GM18951 (cell line): ENCODE measurements around the gene ZNF239.
"Not testable (repeated sequence)": the region's sequence is repeated elsewhere in the genome, so short reads cannot be mapped to it uniquely, and the experiment has no call there.

Source experiments
- POLR2A ChIP-seq: IDR thresholded peaks from 4 replicates; pipeline ENCODE4 v1.6.1; 2011; ENCODE audit warnings: mild to moderate bottlenecking; ENCODE audit not compliant: insufficient read length, insufficient read depth; ENCODE audit errors: extremely low read depth
- in situ Hi-C: fragments of 300-500 bp; cut with MboI; formaldehyde crosslinking; loops from one replicate; pipeline ENCODE4 v1.12.0; 2022; ENCODE audit warnings: low sequenced_read_pairs, mixed read lengths, inconsistent platforms; ENCODE audit not compliant: unreplicated experiment

The ZNF239 gene

DNA sequence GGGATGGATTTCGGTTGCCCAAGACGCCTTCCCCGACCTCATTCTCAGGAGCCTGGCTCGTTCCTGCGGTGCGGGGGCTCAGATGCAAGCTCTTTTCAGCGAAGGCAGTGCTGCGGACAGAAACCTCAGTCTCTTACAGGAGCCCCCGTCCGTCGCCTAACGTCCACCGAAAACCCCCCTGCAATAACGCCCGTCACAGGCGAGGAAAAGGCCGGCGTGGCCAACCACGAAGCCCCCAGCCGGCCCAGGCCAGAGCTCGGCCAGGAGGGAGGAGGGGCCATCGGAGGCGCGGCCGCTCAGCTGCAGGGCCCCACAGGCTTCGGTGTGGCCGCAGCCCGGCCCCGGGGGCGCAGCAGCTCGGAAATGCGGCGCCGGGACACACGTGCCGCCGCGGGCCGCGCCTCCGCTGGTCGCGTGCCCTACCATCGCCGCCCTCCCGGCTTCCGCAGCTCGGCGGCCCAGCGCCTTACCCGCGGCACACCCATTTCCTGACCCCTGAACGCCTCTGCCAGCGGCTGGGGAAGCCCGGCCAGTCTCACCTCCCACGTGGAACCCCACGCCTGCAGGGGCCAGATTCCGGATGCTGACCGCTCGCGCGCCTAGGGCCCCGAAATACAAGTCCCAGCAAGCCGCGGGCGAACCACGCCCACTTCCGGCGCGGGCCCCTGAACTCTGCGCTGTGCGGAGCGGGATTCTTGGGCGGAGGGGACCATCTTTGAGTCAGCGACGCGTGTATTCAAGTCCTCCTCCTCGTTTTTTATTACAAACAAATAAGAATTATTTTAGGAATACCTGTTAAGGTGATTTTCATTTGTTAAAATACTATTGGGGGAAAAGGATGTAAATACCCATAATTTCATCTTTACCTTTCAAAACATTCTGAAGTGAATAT is at the start of gene ZNF239:
Gene ZNF239 (minus strand): TSS at position 616 of the 892 bp plus-strand sequence. CDS start 16,537 bp downstream, outside the sequence.
- peak; percentile 45 for TF ChIP-seq POLR2A
- in situ Hi-C loops, result no loop called here

DNA sequence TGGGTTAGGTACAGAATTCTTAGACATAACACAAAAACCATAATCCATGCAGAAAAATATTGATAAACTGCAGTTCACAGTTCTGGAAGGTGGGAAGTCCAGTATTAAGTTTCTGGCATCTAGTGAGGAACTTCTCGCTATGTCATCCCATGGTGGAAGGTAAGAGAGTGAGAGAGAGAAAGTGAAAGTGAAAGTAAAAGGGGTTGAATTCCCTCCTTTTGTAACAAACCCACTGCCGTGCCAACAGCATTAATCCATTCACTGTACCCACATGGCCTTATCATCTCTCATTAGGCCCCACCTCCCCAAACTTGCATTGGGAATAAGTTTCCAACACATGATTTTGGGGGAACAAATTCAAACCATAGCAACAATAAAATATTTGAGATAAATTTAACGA is 48.9 kb upstream of the ZNF239 start:
- in situ Hi-C loops, result no loop called here
- no peak for TF ChIP-seq POLR2A

DNA sequence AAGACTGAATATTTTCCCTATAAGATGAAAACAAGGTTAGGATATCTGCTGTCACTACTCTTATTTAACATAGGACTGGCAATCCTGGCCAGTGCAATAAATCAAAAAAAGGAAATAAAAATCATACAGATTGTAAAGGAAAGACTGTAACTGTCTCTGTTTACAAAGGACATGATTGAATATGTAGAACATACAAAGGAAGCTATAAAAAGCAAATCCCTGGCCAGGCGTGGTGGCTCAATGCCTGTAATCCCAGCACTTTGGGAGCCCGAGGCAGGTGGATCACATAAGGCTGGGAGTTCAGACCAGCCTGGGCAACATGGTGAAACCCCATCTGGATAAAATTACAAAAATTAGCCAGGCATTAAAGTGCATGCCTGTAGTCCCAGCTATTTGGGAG is 47.6 kb upstream of the ZNF239 start:
- in situ Hi-C loops, result no loop called here
- TF ChIP-seq POLR2A, result no peak

DNA sequence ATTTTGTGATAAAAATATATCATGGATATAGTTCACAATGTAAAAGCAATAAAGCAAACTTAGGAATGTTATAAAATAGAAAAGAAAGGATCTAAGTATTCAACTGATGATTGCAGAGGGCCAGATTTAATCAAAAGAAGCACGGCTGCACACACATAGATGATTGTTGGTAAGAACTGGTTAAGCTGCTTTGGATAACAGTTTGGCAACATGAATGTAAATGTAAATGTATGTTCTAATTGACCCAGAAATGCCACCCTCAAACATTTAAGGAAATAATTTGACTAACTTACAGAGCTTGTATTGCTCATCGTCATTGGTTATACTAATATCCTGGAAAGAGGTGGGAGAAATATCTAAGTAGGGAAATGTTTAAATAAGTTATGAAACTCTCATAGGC is 45.0 kb upstream of the ZNF239 start:
- in situ Hi-C loops, result no loop called here
- TF ChIP-seq POLR2A, result no peak

DNA sequence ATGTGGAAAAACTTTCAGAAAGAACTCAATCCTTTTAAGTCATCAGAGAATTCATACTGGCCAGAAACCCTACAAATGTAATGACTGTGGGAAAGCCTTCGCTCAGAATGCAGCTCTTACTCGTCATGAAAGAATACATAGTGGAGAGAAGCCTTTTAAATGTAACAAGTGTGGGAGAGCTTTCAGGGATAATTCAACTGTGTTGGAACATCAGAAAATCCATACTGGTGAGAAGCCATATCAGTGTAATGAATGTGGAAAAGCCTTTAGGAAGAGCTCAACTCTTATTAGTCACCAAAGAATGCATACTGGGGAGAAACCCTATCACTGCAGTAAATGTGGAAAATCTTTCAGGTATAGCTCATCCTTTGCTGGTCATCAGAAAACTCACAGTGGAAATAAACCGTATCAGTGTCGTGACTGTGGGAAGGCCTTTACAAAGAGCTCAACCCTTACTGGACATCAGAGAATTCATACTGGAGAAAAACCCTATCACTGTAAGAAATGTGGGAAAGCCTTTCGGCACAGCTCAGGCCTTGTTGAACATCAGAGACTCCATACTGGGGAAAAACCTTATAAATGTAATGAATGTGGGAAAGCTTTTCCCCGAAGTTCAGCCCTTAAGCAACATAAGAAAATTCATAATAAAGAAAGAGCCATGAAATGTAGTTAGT is 42.4 kb upstream of the ZNF239 start:
- TF ChIP-seq POLR2A, result no peak
- in situ Hi-C loops, result no loop called here

DNA sequence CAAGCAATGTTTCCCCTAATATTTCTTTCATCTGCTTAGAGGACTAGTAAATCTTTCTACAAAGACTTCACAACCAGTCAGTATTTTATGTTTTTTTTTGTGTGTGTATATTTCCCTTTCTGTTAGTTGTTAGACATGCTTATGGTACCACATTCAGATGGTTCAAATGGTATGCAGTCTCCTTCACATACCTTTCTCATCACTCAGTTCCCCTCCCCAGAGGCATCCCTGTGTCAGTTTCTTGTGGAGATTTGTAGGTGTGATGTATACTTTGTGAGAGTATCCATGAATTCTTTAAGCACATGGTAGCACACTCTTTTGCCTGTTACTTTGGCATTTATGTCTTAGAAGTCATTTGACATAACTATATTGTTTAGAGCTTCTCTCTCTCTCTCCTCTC is 36.2 kb upstream of the ZNF239 start:
- in situ Hi-C loops, result no loop called here
- no peak for TF ChIP-seq POLR2A

DNA sequence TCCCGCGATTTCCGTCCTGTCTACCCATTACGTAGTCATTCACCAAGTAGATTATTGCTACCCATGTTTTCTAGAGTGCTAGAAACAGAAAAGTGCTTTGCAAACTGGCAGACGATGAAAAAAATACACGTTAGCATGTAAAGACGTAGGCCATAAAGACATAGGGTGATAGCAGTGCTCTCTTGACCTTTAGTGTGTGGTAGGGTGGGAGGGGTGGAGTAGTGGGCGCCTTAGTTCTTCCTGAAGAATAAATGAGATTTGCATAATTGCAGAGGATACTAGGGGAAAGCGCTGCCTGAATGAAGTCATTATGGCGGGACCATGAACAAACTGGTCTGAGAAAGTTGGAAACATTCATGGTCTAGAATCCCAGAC is 32.8 kb upstream of the ZNF239 start:
- TF ChIP-seq POLR2A, result no peak
- in situ Hi-C loops, result no loop called here

DNA sequence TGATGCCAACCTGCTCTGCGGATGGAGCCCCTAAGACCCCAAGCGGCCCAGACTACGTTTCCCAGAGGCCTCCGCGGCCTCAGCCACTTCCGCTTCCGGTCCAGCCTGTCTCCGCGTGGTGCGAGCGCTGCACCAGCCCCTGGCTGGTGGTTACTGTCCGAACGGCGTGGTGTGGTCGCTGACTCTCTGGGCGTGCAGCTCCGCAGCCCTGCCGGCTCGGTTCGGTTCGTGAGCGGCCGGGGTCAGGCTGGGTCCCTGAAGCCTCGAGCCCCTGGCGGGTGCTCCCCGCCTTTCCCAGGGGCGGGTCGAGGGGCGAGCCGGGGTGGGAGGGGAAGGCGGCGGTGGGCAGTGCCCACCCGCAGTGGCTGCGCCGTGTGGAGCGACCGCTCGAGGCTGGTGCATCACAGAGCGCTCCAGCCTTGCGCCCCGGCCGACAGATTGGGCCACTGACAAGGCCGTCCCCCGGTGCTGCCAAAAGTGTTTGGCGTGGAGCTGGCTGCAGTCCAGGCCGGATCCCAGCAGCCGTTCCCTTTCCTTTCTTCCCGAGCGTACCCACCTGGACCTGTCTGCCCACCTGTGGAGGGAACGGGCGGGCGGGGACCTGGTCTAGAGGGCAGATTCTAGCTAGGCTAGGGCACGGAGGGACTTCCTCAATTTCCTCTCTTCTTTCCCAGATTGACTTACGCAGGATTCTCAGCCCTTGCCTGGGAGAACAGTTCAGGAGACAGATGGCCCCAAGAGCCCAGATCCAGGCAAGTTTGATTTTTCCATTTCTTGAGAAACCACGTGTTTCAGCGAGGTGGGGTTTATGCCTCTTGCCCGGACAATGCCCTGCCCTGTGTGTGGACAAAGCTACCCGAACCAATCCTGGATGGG is 32.1 kb upstream of the ZNF239 start, which contains the start of gene ZNF485:
Gene ZNF485 (plus strand): TSS at position 116 of the 876 bp plus-strand sequence. CDS start 613 bp downstream, at position 729.
- TF ChIP-seq POLR2A, result peak; percentile 84
- in situ Hi-C loops, result no loop called here

DNA sequence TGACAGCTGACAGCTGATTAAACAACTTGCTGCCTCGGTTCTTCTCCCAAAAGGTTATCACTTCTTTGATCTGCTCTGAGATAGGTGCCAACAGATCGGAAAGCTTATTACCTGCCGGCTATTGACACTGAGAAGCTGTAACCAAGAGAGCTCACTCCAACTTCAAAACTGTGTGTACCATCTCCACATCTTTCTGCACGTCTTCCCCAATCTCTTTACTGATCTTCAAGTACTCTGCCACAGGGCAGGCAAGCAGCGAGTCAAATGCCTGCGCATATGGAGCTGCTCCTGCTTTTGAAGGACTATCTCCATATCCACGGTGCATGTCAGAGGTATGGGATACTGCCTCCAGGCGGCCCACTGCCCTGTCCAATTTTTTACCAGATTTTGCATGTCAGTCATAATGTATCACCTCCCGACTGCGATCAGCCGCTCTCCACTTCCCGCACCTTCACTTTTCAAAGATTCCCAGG is 31.5 kb upstream of the ZNF239 start:
- no peak for TF ChIP-seq POLR2A
- in situ Hi-C loops, result no loop called here

DNA sequence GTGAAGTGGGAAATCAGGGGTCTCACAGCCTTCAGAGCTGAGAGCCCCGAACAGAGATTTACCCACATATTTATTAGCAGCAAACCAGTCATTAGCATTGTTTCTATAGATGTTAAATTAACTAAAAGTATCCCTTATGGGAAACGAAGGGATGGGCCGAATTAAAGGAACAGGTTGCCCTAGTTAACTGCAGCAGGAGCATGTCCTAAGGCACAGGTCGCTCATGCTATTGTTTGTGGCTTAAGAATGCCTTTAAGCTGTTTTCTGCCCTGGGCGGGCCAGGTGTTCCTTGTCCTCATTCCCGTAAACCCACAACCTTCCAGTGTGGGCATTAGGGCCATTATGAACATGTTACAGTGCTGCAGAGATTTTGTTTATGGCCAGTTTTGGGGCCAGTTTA is 27.2 kb upstream of the ZNF239 start:
- in situ Hi-C loops, result not testable (repeated sequence)

DNA sequence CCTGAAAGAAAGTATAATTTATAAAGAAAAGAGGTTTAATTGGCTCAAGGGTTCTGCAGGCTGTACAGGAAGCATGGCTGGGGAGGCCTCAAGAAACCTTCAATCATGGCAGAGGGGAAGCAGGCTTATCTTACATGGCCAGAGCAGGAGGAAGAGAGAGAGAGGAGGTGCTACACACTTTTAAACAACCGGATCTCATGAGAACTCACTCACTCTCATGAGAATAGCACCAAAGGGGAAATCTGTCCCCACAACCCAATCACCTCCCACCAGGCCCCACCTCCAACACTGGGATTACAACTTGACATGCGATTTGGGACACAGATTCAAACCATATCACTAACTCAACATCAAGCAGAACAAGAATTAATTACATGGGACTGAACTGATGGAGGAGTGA is 24.9 kb upstream of the ZNF239 start:
- in situ Hi-C loops, result no loop called here
- TF ChIP-seq POLR2A, result no peak

DNA sequence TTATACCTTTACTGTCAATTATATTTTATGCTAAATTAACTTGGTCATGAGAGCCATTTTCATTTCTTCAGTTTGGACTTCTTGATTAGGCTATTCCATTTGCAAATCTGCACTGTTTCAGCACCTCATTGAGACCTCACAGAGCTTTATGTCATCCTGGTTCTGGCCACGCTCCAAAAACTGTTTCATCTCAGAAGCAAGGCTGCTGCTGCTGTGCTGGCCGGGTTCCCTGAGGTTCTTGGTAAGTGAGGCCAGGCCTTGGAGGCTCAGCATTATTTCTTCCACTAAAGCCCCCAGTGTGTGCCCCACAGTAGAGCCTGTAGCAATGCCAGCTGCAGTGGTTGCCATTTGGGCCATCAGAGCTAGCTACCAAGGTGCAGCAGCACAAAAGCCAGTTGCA is 24.0 kb upstream of the ZNF239 start:
- in situ Hi-C loops, result no loop called here
- no peak for TF ChIP-seq POLR2A

DNA sequence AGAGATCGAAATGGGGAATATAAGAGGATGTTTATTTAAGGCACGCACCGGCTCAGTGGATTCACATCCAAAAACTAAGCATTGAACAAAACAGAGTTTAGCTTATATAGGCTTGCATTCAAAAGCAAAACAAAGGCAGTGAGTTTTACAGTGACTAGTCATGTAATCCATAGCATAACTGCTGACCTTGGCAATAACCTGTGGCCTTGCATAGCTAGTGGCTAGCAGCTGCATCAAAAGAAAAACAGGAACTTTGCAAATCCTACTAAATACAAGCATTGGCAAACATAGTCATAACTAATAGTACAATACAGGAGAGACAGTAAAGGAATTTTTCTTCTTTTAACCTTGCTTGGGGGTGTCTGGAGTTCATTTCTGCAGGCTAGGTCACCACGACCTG is 22.1 kb upstream of the ZNF239 start:
- no peak for TF ChIP-seq POLR2A
- in situ Hi-C loops, result no loop called here
